ENCODE results near the gene ITGA7.

ITGA7 gene

DNA sequence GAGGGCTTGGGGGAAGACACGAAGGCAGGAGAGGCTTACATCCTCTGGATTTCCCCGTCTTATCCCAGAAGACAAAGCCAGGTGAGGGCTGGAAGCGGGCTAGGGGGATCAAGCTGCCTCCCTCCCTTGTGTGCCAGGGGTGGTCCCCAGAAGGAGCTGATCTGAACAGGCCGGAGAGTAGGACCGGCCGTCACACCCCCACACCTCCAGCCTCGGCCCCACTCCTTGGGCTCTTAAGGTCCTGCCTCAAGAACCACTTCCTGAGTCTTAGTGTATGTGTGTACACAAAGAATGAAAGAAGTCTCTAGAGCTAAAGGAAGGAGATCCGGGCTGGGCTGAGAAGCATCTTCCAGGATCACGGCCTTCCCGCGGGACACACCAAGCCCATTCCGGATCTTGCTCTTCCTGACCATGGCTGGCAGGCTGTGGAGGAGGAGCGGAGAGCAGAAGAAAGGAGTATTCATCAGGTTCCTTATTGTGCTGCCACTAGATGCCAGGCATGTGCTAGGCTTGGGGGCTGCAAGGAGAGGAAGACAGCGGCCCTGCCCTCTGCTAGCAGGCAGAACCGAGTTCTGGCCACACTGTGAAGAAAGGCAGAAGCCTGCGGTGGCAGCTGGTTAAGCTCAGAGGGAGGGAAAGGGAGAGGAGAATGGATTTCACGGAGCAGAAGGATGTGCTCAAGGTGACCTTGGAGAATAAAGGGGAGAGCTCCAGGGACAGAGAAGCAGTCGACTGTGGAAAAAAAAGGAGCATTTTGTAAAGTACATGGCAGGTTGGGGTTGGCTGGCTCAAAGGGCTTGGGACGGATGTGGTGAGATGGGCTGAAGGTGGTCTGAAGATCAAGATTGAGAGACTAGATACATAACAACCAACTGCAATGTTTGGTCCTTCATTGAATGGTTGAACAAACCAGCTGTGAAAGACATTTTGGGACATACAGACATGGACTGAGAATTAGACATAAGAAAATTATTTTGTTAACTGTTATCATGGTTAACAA lies 22.4 kb upstream of the ITGA7 start:
- Histone ChIP-seq H3K27me3 (ENCODE audit: low read depth, low read length) (no peaks in the 10 kb centered on the region), H3K9me3 (ENCODE audit: control insufficient read depth in 1 of 2, low read length in 2 of 2) (no peaks in the 10 kb centered on the region), H3K36me3 (ENCODE audit: control insufficient read depth in 1 of 2, insufficient read depth in 2 of 2, low read length in 2 of 2) (peaks cover 15 to 32% of the 10 kb centered on the region in 2 donors), H3K4me3 (ENCODE audit: low read depth in 1 of 2, low read length in 2 of 2) (peak overlapping the region; percentile 84 to 90), H3K27ac (ENCODE audit: low read length) (peak overlapping the region; percentile 99), H3K4me1 (ENCODE audit: control insufficient read depth in 1 of 2, insufficient read depth in 2 of 2, low read length in 2 of 2) (peaks cover 12 to 37% of the 10 kb centered on the region in 2 donors)

DNA sequence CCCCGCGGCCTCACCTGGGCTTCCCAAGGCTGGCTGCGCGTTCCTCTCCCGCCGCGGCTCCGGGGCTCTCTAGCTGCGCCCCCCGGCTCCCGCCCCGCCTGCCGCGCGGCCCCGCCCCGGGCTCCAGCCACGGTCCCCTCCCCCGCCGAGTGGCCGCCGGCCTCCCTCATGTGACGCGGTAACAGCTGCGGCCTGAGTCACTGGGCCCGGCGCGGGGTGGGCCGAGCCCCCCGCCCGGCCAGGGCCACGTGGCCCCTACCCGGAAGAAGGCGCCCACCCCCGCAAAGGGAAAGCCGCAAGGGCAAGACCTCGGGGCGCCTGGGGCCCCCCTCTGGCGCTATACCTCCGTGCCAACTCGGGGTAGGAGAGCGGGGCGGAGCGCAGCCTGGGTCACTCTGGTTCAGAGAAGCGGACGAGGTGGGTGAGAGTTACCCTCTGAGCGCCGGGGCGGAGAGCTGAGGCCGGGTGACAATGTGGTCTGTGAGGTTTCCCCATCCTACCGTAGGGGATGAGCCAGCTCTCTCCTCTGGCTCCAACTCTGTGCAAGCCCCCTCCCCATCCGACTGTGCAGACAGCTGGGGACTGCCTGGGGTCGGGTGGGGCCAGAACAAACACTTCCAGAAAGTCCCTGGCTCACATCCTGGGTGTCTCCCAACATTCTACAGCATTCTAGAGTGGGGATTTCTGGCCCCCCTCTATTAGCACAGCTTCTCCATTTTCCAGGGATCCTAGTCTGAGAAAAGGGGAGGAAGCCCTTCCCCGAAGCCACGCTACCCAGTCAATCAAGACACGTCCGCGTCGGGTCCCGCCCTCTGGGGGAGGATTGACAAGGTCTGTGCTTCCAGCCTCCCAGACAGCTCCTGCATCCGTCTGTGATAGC lies 21.5 kb upstream of the ITGA7 start, which contains the start of gene CD63:
Gene CD63 (minus strand): TSS at position 71 of the 880 bp plus-strand sequence. CDS start 668 bp downstream, outside the sequence.
- Histone ChIP-seq H3K36me3 (ENCODE audit: control insufficient read depth in 1 of 2, insufficient read depth in 2 of 2, low read length in 2 of 2) (peaks cover 23 to 41% of the 10 kb centered on the region in 2 donors), H3K4me1 (ENCODE audit: control insufficient read depth in 1 of 2, insufficient read depth in 2 of 2, low read length in 2 of 2) (peaks cover 12 to 46% of the 10 kb centered on the region in 2 donors), H3K27me3 (ENCODE audit: low read depth, low read length) (no peaks in the 10 kb centered on the region), H3K27ac (ENCODE audit: low read length) (peak within 1 kb of the TSS; percentile 99), H3K4me3 (ENCODE audit: low read depth in 1 of 2, low read length in 2 of 2) (peak within 1 kb of the TSS; percentile 90 to 96), H3K9me3 (ENCODE audit: control insufficient read depth in 1 of 2, low read length in 2 of 2) (no peaks in the 10 kb centered on the region)

- Histone ChIP-seq H3K27me3 (ENCODE audit: low read depth, low read length) (no peaks in the 10 kb centered on the region), H3K4me1 (ENCODE audit: control insufficient read depth in 1 of 2, insufficient read depth in 2 of 2, low read length in 2 of 2) (peaks cover 12 to 54% of the 10 kb centered on the region in 2 donors), H3K36me3 (ENCODE audit: control insufficient read depth in 1 of 2, insufficient read depth in 2 of 2, low read length in 2 of 2) (peaks cover 29 to 47% of the 10 kb centered on the region in 2 donors), H3K4me3 (ENCODE audit: low read depth in 1 of 2, low read length in 2 of 2) (peak overlapping the region; percentile 90 to 96), H3K9me3 (ENCODE audit: control insufficient read depth in 1 of 2, low read length in 2 of 2) (no peaks in the 10 kb centered on the region), H3K27ac (ENCODE audit: low read length) (peak overlapping the region; percentile 99)
Measured at GRCh38 chr12:55728186-55728938, 20.7 kb upstream of the ITGA7 start.

DNA sequence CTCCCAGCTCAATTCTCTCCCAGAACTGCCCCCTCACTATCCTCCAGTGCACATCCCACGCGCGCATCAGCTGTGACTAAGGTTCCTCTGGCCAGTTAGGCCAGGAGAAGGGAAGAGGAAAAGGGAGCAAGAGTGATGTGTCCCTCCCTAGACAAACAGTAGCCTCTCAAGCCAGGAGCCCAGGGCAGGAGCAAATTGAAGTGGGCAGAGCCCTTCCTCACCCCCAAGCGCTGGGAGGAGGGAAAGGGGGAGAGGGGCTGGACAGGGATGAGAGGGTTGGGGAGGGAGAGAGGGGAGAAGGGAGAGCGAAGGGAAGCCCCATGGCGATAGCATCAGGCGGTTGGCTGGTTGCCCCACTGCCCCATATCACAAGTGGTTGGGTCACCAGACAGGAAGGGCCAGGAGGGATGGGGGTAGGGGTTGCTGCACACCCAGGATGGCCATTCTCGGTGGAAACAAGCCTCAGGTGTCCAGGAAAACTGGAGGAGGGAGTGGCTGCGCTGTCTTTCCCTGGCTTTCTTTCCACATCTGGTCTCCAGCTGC lies 20.0 kb upstream of the ITGA7 start:
- no peaks in the 10 kb centered on the region for H3K27me3 ChIP-seq (ENCODE audit: low read depth, low read length)
- H3K36me3 ChIP-seq (ENCODE audit: control insufficient read depth in 1 of 2, insufficient read depth in 2 of 2, low read length in 2 of 2): peaks cover 29 to 47% of the 10 kb centered on the region in 2 donors
- H3K4me1 ChIP-seq (ENCODE audit: control insufficient read depth in 1 of 2, insufficient read depth in 2 of 2, low read length in 2 of 2): peaks cover 12 to 55% of the 10 kb centered on the region in 2 donors
- H3K4me3 ChIP-seq (ENCODE audit: low read depth in 1 of 2, low read length in 2 of 2): peak overlapping the region; percentile 90 to 96
- no peaks in the 10 kb centered on the region for H3K9me3 ChIP-seq (ENCODE audit: control insufficient read depth in 1 of 2, low read length in 2 of 2)
- peak overlapping the region; percentile 99 for H3K27ac ChIP-seq (ENCODE audit: low read length)

- Histone ChIP-seq H3K27ac (ENCODE audit: low read length) (peak overlapping the region; percentile 99), H3K4me1 (ENCODE audit: control insufficient read depth in 1 of 2, insufficient read depth in 2 of 2, low read length in 2 of 2) (peaks cover 12 to 55% of the 10 kb centered on the region in 2 donors), H3K36me3 (ENCODE audit: control insufficient read depth in 1 of 2, insufficient read depth in 2 of 2, low read length in 2 of 2) (peaks cover 29 to 47% of the 10 kb centered on the region in 2 donors), H3K9me3 (ENCODE audit: control insufficient read depth in 1 of 2, low read length in 2 of 2) (no peaks in the 10 kb centered on the region), H3K27me3 (ENCODE audit: low read depth, low read length) (no peaks in the 10 kb centered on the region), H3K4me3 (ENCODE audit: low read depth in 1 of 2, low read length in 2 of 2) (peak overlapping the region; percentile 90 to 96)
Measured at GRCh38 chr12:55726971-55727370, 19.3 kb upstream of the ITGA7 start.

DNA sequence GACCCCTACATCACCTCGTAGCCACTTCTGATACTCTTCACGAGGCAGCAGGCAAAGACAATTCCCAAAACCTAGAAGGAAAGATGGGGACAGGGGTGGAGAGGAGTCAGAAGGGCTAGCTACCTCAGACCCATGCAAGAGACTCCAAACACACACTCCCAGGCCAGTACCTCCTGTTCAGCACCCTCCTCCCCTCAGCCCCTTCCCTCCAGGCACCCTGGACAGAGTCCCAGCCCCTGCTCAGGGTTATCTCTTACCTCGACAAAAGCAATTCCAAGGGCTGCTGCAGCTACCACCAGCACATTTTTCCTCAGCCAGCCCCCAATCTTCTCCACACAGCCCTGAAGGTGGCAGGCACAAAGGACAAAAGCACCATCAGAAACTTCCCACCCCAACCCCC lies 17.9 kb upstream of the ITGA7 start:
- no peak overlapping the region for H3K27ac ChIP-seq (ENCODE audit: low read length)
- H3K4me3 ChIP-seq (ENCODE audit: low read depth in 1 of 2, low read length in 2 of 2): no peak overlapping the region
- peaks cover 29 to 47% of the 10 kb centered on the region in 2 donors for H3K36me3 ChIP-seq (ENCODE audit: control insufficient read depth in 1 of 2, insufficient read depth in 2 of 2, low read length in 2 of 2)
- H3K27me3 ChIP-seq (ENCODE audit: low read depth, low read length): no peaks in the 10 kb centered on the region
- H3K9me3 ChIP-seq (ENCODE audit: control insufficient read depth in 1 of 2, low read length in 2 of 2): no peaks in the 10 kb centered on the region
- H3K4me1 ChIP-seq (ENCODE audit: control insufficient read depth in 1 of 2, insufficient read depth in 2 of 2, low read length in 2 of 2): peaks cover 16 to 62% of the 10 kb centered on the region in 2 donors

GRCh38 chr12:55724940-55725309 lies 17.2 kb upstream of the ITGA7 start:
- no peaks in the 10 kb centered on the region for H3K9me3 ChIP-seq (ENCODE audit: control insufficient read depth in 1 of 2, low read length in 2 of 2)
- no peaks in the 10 kb centered on the region for H3K27me3 ChIP-seq (ENCODE audit: low read depth, low read length)
- H3K36me3 ChIP-seq (ENCODE audit: control insufficient read depth in 1 of 2, insufficient read depth in 2 of 2, low read length in 2 of 2): peaks cover 29 to 45% of the 10 kb centered on the region in 2 donors
- peaks cover 17 to 63% of the 10 kb centered on the region in 2 donors for H3K4me1 ChIP-seq (ENCODE audit: control insufficient read depth in 1 of 2, insufficient read depth in 2 of 2, low read length in 2 of 2)
- H3K4me3 ChIP-seq (ENCODE audit: low read depth in 1 of 2, low read length in 2 of 2): no peak overlapping the region
- H3K27ac ChIP-seq (ENCODE audit: low read length): no peak overlapping the region

DNA sequence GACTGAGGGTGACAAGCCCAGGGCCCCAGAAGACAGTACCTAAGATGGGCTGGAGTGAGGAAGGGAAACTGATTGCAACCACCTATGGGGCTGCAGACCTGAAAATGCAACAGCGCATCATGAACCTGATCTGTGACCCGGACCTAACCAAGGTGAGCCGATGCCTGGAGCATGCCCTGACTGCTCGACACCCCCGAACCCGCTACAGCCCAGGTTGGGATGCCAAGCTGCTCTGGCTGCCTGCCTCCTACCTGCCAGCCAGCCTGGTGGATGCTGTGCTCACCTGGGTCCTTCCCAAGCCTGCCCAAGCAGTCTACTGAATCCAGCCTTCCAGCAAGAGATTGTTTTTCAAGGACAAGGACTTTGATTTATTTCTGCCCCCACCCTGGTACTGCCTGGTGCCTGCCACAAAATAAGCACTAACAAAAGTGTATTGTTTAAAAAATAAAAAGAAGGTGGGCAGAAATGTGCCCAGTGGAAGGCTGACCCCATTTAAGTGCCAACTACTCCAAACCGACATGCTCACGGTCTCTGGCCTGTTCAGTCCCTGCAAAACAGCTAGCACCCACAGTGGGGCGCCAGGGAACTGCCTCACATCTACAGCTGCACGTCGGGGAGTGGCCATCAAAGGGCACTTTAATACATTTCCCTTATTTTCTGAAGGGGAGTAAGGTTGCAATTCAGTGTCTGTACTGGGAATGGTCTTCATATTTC lies 16.7 kb upstream of the ITGA7 start:
- no peaks in the 10 kb centered on the region for H3K9me3 ChIP-seq (ENCODE audit: control insufficient read depth in 1 of 2, low read length in 2 of 2)
- H3K4me1 ChIP-seq (ENCODE audit: control insufficient read depth in 1 of 2, insufficient read depth in 2 of 2, low read length in 2 of 2): peaks cover 22 to 68% of the 10 kb centered on the region in 2 donors
- no peaks in the 10 kb centered on the region for H3K27me3 ChIP-seq (ENCODE audit: low read depth, low read length)
- no peak overlapping the region for H3K4me3 ChIP-seq (ENCODE audit: low read depth in 1 of 2, low read length in 2 of 2)
- H3K36me3 ChIP-seq (ENCODE audit: control insufficient read depth in 1 of 2, insufficient read depth in 2 of 2, low read length in 2 of 2): peaks cover 29 to 39% of the 10 kb centered on the region in 2 donors
- no peak overlapping the region for H3K27ac ChIP-seq (ENCODE audit: low read length)

- H3K27ac ChIP-seq (ENCODE audit: low read length): no peak overlapping the region
- peaks cover 29 to 37% of the 10 kb centered on the region in 2 donors for H3K36me3 ChIP-seq (ENCODE audit: control insufficient read depth in 1 of 2, insufficient read depth in 2 of 2, low read length in 2 of 2)
- H3K27me3 ChIP-seq (ENCODE audit: low read depth, low read length): no peaks in the 10 kb centered on the region
- peak overlapping the region in 1 of 2 donors; percentile 10 for H3K4me3 ChIP-seq (ENCODE audit: low read depth in 1 of 2, low read length in 2 of 2)
- H3K9me3 ChIP-seq (ENCODE audit: control insufficient read depth in 1 of 2, low read length in 2 of 2): no peaks in the 10 kb centered on the region
- H3K4me1 ChIP-seq (ENCODE audit: control insufficient read depth in 1 of 2, insufficient read depth in 2 of 2, low read length in 2 of 2): peaks cover 29 to 75% of the 10 kb centered on the region in 2 donors
Measured at GRCh38 chr12:55723516-55724225, 16.0 kb upstream of the ITGA7 start.
